Middle frontal gyrus (tissue), 1 donor: ENCODE results near the gene PAF1.

Source experiments
- DNase-seq: peaks from one replicate; pipeline ENCODE4 v3.0.0-alpha.2; 2015; ENCODE audit warnings: low spot score; ENCODE audit errors: extremely low spot score

The PAF1 gene

DNA sequence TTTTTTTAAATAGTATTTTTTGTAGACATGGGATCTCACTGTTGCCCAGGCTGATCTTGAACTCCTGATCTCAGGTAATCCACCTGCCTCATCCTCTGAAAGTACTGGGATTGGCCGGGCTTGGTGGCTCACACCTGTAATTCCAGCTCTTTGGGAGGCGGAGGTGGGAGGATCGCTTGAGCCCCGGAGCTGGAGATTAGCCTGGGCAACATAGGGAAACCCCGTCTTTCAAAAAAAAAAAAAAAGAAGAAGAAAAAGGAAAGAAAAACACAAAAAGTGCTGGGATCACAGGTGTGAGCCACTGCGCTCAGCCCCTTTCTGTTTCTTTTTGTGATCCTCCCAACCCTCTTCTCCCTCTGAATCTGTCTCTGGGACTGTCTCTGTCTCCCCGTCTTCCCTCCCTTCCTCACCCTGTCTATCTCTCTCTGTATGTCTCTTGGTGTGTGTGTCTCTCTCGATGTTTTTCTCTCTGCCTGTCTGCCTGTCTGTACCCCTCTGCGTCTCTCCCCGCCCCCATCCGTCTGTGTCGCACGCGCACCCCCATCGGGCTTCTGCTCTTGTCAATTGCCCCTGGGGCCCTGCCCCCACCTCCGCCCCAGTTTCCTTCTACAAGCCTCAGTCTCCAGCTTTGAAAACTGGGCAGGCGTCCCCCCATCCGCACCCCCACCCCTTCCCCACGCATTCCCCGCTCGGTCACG is 15.2 kb upstream of the PAF1 start:
- no peak for DNase-seq

DNA sequence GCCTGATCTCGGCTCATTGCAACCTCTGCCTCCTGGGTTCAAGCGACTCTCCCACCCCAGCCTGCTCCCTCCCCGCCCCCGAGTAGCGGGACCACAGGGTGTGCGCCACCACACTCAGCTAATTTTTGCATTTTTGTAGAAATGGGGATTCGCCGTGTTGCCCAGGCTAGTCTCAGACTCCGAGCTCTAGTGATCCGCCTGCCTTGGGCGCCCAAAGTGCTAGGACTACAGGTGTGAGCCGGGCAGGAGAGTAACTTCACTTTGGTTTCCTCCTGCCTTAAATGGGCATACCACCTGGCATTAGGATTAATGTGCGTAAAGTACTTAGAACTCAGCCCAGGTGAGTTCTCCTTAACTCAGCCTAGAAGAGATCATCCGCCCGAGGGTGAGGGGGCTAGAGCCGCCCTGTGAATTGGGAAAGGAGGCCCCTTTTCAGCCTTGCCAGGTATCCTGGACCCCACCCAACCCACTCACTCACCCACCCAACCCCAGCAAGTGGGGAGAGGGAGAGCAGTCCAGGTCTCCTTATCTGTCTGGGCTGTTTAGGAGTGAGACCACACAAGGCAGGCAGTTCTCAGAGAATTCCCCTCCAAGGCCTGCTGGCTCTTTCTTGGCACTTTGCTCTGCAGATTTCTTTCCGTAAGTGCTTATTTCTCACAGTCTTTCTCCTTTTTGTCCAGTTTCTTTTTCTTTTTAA is 14.5 kb upstream of the PAF1 start:
- no peak for DNase-seq

DNA sequence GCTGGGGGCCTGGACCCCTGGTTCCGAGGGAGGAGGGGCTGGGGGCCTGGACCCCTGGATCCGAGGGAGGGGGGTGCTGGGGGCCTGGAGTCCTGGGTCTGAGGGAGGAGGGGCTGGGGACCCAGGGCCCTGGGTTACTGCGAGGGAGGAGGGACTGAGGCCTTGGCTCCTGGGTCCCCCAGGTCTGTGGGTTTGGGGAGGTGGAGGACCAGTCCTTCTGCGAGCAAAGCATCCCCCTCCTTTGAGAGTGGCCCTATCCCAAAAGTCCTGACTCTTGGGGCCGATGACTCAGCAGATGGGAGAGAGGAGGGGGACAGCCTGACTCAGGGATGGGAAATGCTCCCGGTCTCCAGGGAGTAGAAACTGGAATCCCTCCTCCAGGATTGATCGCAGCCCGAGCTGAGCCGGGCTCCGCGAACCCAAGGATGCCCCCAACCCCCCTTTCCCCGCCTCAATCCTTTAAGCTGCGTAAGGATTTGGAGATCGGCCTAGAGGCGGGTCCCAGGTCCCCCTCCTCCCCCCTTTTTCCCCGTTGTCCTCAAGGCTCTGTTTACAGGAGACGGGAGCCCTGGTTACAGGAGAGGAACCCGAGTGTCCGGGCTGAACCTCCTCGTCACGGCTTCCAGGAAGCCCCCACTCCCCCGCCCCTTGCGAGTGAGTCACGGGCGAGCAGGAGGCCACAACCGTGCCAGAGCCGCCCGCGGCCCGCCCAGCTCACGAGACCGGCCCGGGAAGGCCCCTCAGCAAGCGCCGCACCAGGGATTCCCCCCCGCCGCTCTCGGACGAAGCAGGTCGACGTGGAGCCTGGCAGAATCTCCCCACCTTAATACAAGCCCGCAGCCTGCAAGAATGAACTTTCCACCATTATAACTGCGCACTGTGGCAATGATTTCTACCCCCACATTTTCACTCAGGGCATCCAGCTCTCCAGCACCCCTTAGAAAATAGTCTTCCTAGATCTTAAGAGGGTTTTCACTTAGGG is 12.7 kb upstream of the PAF1 start:
- no peak for DNase-seq

DNA sequence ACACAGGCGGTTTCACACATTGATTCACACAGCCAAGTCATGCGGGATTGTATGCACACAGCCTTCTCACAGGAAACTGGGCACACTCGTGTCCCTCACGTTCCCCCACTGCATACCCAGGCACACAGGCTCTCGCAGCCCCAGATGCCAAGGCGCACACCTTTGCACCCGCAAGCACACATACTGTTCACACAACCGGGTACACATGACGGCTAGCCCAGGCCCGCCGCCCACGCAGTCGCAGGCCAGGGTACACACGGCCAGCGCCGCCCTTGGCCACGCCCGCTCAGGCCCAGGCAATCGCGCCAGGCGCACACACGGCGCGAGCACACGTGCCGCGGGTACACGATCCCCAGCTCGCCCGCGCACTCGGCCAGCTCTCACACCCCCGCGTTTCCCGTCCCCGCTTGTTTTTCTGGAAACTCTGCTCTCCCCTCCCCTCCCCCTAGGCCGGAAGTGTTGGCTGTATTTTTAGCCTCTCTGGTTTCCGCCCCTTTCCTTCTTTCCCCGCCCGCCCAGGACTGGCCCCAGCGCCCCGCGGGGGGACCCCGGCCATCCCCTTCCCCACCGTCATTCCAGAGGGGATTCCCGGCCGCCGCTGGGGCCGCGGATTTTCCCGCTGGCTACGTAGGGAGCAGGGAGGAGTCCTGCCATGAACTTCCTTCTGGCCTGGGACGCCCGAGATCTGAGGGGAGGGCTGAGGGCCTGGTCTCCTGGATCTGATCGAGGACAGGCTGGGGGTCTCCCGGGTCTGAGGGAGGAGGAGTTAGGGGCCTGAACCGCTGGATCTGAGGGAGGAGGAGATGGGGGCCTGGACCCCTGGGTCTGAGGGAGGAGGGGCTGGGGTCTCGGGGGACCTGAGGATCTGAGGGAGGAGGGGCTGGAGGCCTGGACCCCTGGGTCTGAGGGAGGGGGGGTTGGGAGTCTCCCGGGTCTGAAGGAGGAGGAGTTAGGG is 11.7 kb upstream of the PAF1 start:
- peak; percentile 17 for DNase-seq

DNA sequence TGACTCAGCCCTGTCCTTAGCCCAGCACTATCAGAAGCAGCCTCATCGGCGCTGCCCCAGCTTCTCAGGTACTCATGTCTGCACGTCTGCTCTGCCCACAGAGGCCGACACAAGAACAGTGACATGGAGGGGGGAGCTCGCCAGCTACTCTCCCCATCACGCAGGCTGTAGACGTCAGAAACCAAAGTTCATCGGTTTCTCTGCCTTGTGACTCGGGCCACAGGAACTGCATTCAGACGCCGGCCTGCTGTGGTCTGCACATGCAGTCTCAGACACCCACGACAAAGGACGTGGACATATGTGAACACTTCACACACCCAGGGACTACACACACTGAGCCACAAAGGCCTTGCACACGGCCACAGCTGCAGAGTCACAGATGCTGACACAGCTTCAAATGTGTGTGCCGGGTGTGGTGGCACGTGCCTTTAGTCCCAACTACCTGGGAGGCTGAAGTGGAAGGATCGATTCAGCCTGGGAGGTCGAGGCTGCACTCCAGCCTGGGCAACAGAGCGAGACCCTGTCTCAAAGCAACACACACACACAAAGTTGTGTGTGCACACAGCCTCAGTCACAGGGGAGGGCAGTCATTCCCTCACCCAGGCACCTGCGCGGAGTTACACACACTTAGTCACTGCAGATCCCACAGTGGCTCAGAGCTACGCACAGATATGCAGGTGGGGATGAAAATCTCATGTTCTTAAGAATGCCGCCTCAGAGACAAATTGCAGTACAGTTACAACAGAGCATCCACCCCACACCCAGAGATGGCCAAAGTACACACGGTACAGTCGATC is 10.8 kb upstream of the PAF1 start:
- DNase-seq: no peak

DNA sequence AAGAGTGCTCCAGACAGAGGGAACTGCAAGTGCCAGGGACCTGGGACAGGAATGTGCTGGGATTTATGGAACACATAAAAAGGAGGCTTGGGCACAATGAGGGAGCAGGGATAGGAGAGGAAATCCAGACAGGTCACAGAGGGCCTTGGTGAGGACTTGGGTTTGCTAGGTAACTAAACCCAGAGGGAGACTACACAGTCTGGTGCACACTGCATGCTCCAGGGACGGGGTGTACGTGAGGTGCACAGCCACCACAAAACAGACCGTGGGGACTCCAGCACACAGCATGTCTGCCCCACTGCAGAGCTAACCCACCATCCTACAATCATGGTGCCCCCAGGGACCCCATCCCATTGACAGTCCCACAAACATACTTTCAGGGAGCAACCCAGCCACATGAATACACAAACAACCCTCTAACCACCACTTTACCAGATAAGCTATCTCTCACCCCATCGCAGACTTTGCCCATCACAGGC is 10.2 kb upstream of the PAF1 start:
- no peak for DNase-seq

DNA sequence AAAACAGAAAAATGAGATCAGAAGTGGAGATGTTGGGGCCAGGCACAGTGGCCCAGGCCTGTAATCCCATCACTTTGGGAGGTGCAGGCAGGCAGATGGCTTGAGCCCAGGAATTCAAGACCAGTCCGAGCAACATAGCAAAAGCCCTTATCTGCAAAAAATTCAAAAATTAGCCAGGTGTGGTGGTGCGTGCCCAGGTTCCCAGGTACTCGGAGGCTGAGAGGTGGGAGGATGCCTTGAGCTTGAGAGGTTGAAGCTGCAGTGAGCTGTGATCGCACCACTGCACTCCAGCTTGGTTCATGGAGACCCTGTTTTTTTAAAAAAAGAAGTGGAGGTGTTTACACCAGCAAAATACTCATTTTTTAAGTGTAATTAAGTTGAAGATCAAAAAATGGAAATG is 9.2 kb upstream of the PAF1 start:
- DNase-seq: no peak

DNA sequence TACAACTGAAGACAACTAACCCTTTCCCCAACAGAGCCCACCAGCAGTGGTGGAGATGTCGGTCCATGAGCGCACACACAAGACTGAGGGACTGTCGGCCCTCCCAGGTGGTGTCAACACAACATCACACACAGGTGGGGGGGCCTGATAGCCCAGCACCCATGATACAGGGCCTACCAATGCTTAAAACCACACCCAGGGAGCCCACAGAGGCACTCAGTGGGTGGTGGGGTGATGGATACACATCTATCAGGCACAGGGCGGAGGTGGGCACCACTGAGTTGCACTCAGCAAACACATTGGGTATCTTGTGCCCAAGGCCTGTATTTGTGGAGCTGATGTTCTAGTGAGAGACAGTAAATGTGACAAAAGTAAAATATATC is 8.8 kb upstream of the PAF1 start:
- DNase-seq: no peak

DNA sequence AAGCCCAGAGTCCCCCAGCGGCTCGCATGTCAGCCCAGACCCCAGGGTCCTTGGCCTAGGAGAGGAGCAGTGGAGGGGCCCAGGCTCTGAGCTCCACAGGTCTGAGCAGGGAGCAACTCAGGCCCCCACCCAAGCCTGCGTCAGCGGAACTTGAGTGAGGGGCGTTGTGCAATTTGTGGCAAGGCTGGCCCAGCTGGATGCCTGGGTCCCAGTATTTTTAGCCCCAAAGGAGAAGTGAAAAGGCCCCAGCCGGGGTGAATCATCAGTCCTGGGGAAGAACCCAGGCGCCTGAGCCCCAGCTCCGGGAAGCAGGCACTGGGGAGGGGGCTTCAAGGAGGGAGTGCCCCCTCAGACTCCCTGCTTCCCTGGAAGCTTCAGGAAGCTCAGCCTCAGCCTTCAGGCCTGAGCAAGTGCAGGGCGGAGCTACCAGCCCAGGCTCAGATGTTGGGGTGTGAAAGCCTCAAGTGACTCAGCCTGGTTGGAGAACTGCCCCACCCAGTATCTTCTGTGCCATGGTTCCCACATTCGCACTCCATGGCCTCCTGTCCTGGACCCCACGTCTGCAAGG is 7.5 kb upstream of the PAF1 start:
- no peak for DNase-seq

DNA sequence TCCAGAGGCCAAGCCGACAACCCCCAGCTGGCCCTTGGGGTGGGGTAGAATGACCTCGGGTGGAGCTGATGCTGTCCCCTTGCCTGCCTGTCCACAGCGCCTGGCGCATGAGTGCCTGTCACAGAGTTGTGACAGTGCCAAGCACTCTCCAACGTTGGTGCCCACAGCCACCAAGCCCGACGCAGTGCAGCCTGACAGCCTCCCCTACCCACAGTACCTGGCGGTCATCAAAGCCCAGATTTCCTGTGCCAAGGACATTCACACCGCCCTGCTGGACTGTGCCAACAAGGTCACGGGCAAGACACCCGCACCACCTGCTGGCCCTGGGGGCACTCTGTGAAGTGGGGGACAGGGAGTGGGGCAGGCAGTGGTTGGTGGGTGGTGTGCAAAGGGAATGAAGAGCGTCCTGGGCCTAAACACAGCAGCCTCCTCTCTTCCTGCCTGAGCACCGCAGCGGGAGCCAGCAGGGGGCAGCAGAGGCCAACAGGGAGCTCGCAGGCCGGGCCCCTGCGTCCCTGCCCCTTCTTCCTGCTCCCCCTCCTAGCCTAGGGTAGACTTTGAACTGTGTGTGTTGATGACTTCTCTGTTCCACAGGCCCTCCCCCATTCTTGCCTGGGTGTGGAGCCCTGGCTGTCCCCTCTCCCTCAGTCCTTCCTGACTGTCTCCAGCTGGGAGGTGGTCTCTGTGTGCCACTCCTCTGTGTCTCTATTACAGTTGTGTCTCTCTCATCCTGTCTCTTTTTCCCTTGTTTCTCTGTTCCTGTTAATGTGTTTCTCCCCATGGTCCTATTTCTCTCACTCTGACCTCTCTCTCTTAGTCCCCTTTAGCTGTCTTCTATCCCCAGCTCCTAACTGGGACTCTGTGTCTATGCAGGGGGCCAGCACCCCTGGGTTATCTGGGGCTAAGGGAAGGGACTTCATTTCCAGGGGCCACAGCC is 6.7 kb upstream of the PAF1 start:
- peak; percentile 41 for DNase-seq

DNA sequence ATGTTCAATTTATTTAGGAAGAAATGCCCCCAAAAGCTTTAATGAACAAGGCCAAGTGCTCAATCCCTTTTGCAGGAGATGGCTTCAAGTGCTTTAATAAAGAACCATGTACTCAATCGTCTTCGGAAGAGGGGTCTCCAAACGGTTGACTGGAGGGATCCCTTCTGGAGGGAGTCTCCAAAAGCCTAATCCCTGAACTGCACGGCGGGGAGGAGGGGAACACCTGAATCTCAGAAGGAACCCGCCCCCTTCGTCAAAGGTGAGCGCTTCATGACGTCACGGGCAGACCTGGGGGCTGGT is 505 bp downstream of the PAF1 start:
- DNase-seq: no peak

DNA sequence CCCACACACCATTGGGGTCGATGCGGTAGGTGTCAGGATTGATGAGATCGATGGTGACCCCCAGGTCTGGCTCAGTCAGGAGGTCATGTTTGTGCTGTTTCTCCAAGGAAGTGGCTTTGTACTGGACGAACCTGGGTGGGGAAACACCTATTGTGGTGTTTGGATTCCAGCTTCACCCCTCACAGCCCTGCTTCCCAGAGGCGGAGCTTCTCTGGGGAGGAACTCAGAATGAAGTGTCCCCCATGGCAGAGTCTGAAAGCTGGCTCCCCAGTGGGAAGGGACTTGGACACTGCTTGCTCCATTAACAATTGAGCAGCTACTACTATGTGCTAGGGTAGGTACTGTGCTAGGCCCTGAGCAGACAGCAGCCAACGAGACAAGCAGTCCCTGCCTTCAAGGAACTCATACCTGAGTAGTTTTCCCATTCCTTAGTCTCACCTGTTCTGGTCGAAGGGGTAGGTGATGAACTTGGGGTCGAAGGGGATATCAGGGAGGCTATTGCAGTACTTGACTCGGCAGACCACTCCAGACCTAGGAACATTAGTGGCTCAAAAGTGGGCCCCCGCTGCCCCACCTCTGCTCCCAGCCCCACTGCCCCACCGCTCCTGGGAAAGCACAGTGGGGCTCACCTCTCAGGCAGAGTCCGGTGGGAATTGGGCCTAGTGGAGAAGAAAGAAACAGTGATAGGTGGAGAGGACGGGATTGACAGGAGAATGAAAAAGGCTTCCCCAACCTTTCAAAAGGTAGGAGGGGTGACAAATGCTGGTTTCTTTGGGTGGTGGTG is 1.1 kb downstream of the PAF1 start:
- no peak for DNase-seq

DNA sequence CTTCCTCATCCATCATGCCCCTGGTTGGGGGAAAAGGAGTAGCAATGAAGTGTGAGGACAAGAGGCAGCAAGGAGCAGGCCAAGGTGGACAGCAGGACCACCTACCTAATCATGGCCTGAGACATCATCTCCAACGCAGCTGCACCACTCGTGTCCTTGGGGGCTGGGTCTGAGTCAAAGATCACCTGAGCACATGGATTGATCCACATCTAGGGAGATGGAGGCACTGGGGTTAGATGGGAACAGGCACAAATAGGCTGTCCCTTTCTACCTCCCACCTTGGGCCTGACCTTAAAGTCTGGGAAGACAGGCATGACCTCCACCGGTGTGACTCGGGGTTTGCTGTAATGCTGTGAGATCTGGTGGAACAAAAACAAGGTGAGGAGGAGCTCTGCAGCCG is 2.2 kb downstream of the PAF1 start:
- DNase-seq: no peak

DNA sequence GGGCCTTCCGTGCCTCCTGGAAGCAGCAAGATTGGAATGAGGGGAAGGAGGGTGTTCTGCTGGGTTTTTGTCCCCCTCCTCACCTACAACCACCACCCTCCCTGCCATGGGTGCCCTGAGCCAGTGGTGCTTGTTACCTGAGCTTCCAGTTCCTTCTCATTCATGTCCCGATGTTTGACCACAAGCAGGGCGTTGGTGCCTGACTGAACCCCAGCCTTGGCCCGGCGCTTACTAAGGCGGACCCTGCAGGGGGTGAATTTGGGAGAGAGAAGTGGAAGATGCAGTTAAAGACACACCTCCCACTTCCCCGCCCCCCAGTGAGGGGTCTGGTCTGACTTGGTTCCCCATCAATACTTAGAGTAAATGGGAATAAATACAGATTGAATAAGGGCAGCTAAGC is 4.3 kb downstream of the PAF1 start:
- DNase-seq: no peak

DNA sequence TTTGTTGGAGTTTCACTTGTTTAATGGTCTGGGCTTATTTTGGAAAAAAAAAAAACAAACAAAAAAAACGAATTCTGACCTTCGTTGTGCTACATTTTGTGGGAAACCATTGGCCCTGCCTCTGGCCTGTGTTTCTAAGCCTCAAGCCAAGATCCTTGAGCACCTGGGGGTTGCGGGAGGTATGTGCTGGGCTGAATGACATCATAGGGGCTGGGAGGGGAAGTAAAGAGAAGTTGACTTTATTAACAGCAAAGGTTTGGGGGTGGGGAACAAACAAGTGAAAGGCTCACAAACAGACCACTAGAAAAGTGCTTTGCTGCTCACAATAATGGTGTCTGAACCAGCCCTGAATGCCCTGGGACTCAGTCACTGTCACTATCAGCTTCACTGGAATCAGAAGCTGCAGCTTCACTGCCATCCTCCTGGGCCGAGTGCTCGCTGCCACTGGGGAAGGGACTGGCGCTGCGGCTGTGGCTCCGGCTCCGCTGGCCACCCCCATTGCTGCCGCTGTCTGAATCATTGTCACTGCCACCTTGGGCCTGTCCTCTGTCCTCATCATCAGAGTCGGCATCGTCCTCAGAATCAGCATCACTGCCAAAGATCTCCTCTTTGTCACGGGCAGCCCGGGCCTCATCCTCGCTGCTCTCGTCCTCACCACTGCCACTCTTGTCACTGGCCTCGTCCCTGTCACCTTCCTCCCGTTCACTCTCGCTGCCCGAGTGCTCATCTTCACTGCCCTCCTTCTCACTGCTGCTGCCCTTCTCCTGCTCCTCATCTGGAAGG is 5.1 kb downstream of the PAF1 start:
- no peak for DNase-seq

DNA sequence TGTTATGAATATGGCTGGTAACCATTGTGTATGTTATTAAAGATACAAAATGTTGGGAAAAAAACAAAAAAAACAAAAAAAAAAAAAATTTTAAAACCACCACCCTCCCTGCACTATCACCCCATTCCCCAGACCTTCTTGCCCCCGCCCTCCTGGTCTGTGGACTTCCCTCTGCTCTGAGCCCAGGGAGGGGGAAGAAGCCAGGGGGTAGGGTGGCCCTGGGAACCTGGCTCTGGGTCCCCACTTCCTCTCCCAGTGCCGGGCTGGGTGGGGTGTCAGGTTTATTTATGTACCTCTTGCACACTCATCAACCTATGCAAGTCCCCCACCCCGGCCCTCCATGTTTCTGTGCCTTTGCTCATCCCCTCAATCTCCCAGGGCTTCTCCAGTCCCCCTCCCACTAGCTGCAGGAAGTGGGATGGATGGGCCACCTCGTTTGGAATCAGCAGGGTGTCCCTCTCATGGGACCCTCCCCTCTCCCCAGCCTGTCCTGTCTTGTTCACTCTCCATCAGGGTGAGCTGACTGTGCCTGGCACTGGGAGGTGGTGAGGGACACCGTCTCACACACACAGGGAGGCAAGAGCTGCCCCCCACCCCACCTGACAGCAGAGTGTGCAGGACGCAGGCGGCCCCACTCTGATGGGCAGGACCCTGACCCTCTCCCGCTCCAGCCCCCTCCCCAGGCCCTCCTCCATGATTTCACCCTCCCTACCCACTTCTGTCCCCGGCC is 5.9 kb downstream of the PAF1 start:
- no peak for DNase-seq
